Peyer's patch (tissue), 4 donors: Measurements from ENCODE around the gene CDK8.

Source experiments
- CTCF ChIP-seq, 6 experiments: fragments of 450-650 bp in 4 of 6; fragments of 200-600 bp in 2 of 6; sonication (generic) in 1 of 6; IDR thresholded peaks; one replicate each; pipeline ENCODE4 v1.5.1; 2017 to 2019; ENCODE audit warnings: antibody characterized with exemption in 6 of 6, mild to moderate bottlenecking in 3 of 6, moderate library complexity in 1 of 6
- POLR2A ChIP-seq, 2 donors: fragments of 450-650 bp; IDR thresholded peaks; one replicate each; pipeline ENCODE4 v1.5.1; 2017; ENCODE audit warnings: antibody characterized with exemption in 2 of 2, mild to moderate bottlenecking in 2 of 2, moderate library complexity in 2 of 2

DNA sequence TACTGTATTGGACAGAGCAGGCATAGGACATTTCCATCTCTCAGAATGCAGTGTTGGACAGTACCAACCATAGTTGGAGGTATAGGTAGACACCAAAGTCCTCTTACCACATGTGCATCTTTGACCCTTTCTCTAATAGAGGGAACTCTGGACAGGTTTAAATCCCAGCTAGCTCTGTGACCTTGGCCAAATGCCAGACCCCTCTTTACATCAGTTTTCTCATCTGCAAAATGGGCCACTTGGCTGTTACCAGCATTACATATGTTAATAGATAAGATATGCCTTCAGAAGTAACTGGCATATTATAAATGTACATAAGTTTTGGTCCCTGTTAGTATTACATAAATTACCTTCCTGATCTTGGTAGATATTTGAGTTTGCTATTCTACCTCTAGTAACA is 54.3 kb downstream of the CDK8 start:
- TF ChIP-seq CTCF (IDR thresholded peaks at IDR 0.05) = no peak
- no peak for TF ChIP-seq POLR2A (IDR thresholded peaks at IDR 0.05)
